Activated CD8-positive, alpha-beta T cell treated with anti-CD3 and anti-CD28 coated beads for 36 hours (primary cell): ENCODE measurements around the gene HBS1L. TPM values are rescaled to one million over a fixed set of nuclear protein-coding genes. Genes with fewer than 3 reads are reported as not detected.

ENCODE experiments used
- ATAC-seq: fragments of 200-7000 bp; cut with Tn5 transposase; one replicate; pipeline ENCODE4 v1.10.0; 2021; ENCODE audit warnings: mild to moderate bottlenecking, moderate library complexity
- CTCF ChIA-PET: fragments of 350-600 bp; sonication (Branson Sonifier 250); formaldehyde crosslinking; loops from one replicate; lab custom pipeline; 2021; ENCODE audit warnings: antibody characterized with exemption; lab: Charles Lee
- POLR2A ChIA-PET: fragments of 350-600 bp; sonication (Branson Sonifier 250); formaldehyde crosslinking; loops from one replicate; lab custom pipeline; 2021; ENCODE audit warnings: antibody characterized with exemption; lab: Charles Lee
- DNase-seq: peaks from one replicate; pipeline ENCODE4 v3.0.0-alpha.2; 2020
- H3K27ac Mint-ChIP-seq: one replicate; pipeline ENCODE4 v1.8.0; 2021; ENCODE audit warnings: mild to moderate bottlenecking, mixed read lengths
- H3K27me3 Mint-ChIP-seq: one replicate; pipeline ENCODE4 v1.8.0; 2021; ENCODE audit warnings: mixed read lengths
- H3K36me3 Mint-ChIP-seq: one replicate; pipeline ENCODE4 v1.8.0; 2021; ENCODE audit warnings: low read depth, mixed read lengths
- H3K4me1 Mint-ChIP-seq: one replicate; pipeline ENCODE4 v1.8.0; 2021; ENCODE audit warnings: low read depth, mixed read lengths
- H3K4me3 Mint-ChIP-seq: one replicate; pipeline ENCODE4 v1.8.0; 2021; ENCODE audit warnings: mild to moderate bottlenecking, moderate library complexity, mixed read lengths
- H3K9me3 Mint-ChIP-seq: one replicate; pipeline ENCODE4 v1.8.0; 2021; ENCODE audit warnings: mixed read lengths
- intact Hi-C: fragments of 100-400 bp; cut with micrococcal nuclease; formaldehyde crosslinking; loops from one replicate; pipeline ENCODE4 v1.10.0; 2022
- total RNA-seq, 2 experiments: library from RNA; stranded (reverse); gene quantifications; one replicate each; pipeline ENCODE4 v1.2.3, GENCODE V29; 2021
- TF ChIP-seq, protein P1 (sequence below): fragments of 200-600 bp; IDR thresholded peaks from one replicate; pipeline ENCODE4 v1.8.0; 2022; ENCODE audit warnings: antibody characterized with exemption, mild to moderate bottlenecking

Gene HBS1L
- total RNA-seq, 2 experiments from 2014 or later = 146 to 147 TPM

DNA sequence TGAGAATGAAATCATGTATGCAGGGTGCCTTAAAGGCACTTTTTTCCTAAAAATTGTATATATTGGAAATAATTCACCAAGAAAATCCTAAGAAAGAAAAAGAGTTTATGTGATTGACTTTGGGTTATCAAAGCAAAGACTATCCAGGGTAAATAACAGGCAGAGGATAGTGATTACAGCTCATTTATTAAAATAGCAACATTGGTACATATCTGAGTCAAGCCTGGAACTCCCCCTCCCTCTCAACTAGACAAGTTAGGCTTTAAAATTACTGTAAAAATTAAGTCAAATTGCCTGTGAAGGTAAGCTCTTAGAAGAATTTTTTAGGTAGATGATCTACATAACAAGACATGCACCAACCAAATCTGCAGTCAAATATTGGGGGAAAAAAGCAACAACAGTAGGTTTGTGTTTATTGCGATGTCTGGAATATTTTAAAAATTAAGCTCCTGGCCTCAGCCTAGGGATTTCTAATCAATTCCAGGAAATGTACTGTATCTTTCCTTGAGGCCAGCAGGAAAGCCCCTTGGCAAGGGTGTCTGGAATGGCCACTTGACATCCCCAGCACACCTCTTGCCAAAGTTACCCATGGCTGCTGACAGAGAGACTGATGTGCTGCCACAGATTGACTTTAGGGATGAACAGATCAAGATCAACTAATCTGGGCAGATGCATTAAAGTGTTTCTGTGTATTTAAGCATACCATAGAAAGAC lies 31.2 kb upstream of the HBS1L start:
- Mint-ChIP-seq H3K36me3 (peaks cover 7% of the 10 kb centered on the region), H3K9me3 (peaks cover 17% of the 10 kb centered on the region), H3K4me3 (peak overlapping the region; percentile 41), H3K4me1 (peaks cover 59% of the 10 kb centered on the region), H3K27ac (peak overlapping the region; percentile 89), H3K27me3 (no peaks in the 10 kb centered on the region)
- ATAC-seq (no peak), DNase-seq (peak; percentile 48)
- ChIA-PET CTCF (interaction anchor here (1.0 to 7.3 kb wide), 11 partner anchors 10 to 97 kb away, joined by 3 to 53 read pairs (median 4); partner anchors contain the start of gene MYB), POLR2A (interaction anchor here (0.6 to 2.3 kb wide), 10 partner anchors 8 to 97 kb away, joined by 3 to 11 read pairs (median 4); partner anchors contain the start of gene HBS1L)
- intact Hi-C loops = loop anchor here (5.0 kb wide), 3 partner anchors 34 to 74 kb away; partner anchors contain the start of gene HBS1L
- TF ChIP-seq, protein P1, sequence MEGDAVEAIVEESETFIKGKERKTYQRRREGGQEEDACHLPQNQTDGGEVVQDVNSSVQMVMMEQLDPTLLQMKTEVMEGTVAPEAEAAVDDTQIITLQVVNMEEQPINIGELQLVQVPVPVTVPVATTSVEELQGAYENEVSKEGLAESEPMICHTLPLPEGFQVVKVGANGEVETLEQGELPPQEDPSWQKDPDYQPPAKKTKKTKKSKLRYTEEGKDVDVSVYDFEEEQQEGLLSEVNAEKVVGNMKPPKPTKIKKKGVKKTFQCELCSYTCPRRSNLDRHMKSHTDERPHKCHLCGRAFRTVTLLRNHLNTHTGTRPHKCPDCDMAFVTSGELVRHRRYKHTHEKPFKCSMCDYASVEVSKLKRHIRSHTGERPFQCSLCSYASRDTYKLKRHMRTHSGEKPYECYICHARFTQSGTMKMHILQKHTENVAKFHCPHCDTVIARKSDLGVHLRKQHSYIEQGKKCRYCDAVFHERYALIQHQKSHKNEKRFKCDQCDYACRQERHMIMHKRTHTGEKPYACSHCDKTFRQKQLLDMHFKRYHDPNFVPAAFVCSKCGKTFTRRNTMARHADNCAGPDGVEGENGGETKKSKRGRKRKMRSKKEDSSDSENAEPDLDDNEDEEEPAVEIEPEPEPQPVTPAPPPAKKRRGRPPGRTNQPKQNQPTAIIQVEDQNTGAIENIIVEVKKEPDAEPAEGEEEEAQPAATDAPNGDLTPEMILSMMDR = no peak

- peaks cover 49% of the 10 kb centered on the region for H3K4me1 Mint-ChIP-seq
- no peak overlapping the region for H3K4me3 Mint-ChIP-seq
- ChIA-PET POLR2A (interaction anchor here (1.0 to 2.3 kb wide), 4 partner anchors 9 to 98 kb away, joined by 3 to 11 read pairs (median 4); partner anchors contain the start of gene HBS1L), CTCF (interaction anchor here (0.7 to 7.3 kb wide), 3 partner anchors 27 to 1560 kb away, joined by 3 to 53 read pairs (median 3); no protein-coding TSS in a partner anchor)
- intact Hi-C loops = loop anchor here (5.0 kb wide), 3 partner anchors 33 to 73 kb away; partner anchors contain the start of gene HBS1L
- ATAC-seq (no peak), DNase-seq (no peak)
- H3K9me3 Mint-ChIP-seq = peaks cover 17% of the 10 kb centered on the region
- H3K27me3 Mint-ChIP-seq = no peaks in the 10 kb centered on the region
- H3K27ac Mint-ChIP-seq = no peak overlapping the region
- peaks cover 9% of the 10 kb centered on the region for H3K36me3 Mint-ChIP-seq
- TF ChIP-seq, protein P1 = no peak
Measured at GRCh38 chr6:135084916-135085269, 30.3 kb upstream of the HBS1L start.

GRCh38 chr6:135084001-135084915 lies 29.6 kb upstream of the HBS1L start:
- H3K9me3 Mint-ChIP-seq = peaks cover 17% of the 10 kb centered on the region
- POLR2A ChIA-PET = interaction anchor here (1.0 to 2.3 kb wide), 4 partner anchors 10 to 98 kb away, joined by 3 to 11 read pairs (median 4); partner anchors contain the start of gene HBS1L
- ATAC-seq (no peak), DNase-seq (no peak)
- H3K4me1 Mint-ChIP-seq = peaks cover 43% of the 10 kb centered on the region
- intact Hi-C loops = no loop called here
- TF ChIP-seq, protein P1 = no peak
- peaks cover 9% of the 10 kb centered on the region for H3K36me3 Mint-ChIP-seq
- H3K4me3 Mint-ChIP-seq = no peak overlapping the region
- no peaks in the 10 kb centered on the region for H3K27me3 Mint-ChIP-seq
- CTCF ChIA-PET = interaction anchor here (7.3 kb wide), 1 partner anchor 58 kb away, joined by 53 read pairs; no protein-coding TSS in a partner anchor
- H3K27ac Mint-ChIP-seq = peak overlapping the region; percentile 31

DNA sequence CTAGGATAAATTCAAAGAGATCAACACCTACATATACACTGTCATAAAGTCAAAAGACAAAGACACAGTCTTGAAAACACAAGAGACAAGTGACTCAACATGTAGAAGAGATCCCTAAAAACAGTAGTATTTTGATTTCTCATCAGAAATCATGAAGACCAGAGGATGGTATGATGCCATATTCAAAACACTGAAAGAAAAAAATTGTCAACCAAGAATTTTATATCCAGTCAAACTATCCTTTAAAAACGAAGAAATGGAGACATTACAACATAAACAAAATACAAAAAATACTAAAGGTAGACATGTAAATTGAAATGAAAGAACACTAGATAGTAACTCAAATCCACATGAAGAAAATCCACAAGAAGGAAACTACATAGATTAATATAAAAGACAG lies 27.3 kb upstream of the HBS1L start:
- H3K4me3 Mint-ChIP-seq = no peak overlapping the region
- CTCF ChIA-PET = interaction anchor here (1.0 kb wide), 1 partner anchor 10 kb away, joined by 3 read pairs; no protein-coding TSS in a partner anchor
- no peak overlapping the region for H3K27ac Mint-ChIP-seq
- POLR2A ChIA-PET = no interaction called here
- peaks cover 12% of the 10 kb centered on the region for H3K9me3 Mint-ChIP-seq
- DNase-seq (no peak), ATAC-seq (no peak)
- TF ChIP-seq, protein P1 = no peak
- no peaks in the 10 kb centered on the region for H3K27me3 Mint-ChIP-seq
- intact Hi-C loops = no loop called here
- peaks cover 9% of the 10 kb centered on the region for H3K36me3 Mint-ChIP-seq
- peaks cover 21% of the 10 kb centered on the region for H3K4me1 Mint-ChIP-seq
